ENCODE data around the gene RIT1.

Gene RIT1

DNA sequence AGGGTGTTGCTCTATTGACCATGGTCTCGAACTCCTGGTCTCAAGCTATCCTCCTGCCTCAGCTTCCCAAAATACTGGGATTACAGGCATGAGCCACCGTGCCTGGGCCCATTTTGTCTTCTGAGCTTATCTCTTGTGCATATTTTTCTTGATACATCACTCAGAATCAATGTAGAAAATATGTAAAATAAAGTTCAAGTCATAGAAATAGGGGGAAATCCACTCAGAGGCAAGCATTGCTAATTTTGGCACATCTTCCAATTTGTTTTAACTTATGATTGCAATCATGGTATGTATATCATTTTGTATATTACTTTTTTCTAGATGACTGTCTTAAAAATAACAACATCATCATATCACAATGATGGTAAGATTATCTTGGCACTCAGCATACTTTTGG is 21.6 kb downstream of the RIT1 start:
- DNase-seq, result no peak

DNA sequence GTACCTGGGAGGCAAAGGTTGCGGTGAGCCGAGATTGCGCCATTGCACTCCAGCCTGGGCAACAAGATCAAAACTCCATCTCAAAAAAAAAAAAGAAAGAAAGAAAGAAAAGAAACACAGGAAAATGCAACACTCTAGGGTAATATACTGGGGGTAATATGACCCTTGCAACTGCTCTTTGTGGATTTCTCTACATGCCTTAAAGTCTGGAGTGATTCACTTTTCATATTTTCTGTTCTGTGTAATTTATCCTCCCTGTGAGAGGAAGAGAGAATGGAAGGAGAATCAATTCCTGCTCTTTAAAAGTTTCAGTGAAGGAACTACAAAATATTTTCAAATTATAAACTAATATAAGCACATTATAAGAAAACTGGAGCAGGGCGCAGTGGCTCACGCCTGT is 22.7 kb downstream of the RIT1 start:
- DNase-seq, result no peak

DNA sequence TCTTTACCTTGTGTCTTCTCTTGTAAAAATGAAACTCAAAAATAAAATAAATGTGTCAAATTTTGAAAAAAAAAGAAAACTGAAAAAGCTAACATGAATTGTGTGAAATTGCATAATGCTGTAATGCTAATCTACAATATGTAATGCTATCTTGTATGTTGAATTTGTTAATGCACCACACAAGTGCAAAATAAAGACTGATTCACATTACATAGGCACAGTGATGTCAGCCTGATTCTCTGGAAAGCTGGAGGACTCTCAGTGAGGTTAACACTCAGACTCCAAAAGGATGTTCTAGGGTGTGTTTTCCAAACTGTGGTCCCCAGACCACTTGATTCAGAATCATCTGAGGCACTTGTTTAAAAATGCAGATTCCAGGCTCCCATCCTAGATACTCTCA is 26.2 kb downstream of the RIT1 start:
- no peak for DNase-seq

DNA sequence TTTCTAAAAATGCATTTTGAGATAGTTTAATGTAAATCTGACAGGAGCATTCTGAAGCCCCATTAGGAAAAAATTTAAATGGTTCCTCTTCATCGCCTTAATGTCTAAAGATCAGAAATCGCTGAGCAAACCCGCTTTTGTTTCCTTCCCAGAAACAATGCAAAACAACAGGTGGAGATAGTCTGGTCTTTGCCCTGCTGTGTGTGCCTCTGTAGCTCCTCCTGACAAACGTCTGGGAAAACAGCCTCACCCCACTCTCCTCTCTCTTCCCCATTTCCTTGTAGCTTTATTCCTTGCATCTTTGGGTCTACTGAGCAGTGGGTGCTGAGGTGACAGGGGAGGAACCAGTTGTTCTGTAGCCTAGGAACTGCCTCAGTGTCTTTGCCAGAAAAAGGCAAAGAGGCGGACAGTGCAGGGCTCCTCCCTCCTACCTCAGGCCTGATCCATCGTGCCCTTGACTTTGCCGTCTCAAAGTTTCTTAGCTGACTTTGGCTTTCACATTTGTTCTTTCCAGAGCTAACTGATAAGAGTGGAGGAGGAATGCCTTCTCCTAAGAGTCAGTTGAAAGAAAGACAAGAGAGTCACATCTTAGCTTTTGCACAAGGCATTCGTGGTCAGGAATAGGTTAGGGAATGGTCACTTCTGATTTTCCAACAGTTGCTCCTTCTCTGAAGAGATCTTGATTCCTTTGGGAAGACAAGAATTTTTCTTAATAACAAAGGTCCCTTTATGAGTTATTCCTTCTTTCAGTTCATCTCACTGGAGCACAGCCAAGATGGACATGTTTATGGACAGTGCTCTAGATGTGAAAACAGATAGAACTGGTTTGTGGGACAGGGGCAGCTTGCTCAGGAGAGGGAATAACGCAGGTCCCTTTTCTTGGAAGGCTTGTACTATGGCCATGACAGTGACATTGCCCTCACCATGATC is 26.9 kb downstream of the RIT1 start:
- no peak for DNase-seq

DNA sequence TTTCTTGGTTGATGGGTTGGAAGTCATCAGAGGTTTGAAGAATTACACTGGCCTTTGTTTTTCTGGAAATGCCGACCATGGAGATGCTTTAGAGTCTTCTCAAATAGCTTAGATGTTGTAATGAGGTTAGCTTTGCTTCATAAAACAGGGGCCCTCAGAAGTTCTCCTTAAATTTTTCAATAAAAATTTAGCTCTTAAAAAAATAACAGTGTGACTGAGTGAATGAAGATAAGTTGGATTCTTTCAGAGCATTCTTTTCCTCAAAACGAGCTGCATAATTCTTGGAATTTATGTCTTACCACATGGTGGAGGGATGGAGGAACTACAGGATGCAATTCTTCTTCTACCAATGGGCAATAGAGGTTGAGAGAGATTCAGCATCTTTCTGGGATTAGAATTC is 28.4 kb downstream of the RIT1 start:
- no peak for DNase-seq

DNA sequence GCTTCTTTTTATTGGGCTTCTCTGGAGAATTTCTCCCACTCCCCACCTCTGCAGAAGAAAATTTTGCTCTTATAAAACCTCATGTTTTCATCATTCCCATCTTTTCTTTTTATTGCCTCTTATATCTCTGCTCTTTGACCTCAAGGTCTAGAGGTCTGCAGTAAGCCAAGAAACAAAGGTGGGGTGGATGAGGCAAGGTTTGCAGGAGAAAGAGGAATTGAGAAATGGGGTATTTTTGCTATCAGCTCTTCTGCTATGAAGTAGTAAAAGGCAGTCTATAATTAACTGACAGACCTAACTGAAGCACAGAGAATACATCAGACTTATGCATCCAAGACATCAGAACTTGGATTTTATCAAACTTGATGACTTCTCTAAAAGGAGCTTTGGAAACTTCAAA is 28.9 kb downstream of the RIT1 start:
- peak; percentile 35 for DNase-seq

DNA sequence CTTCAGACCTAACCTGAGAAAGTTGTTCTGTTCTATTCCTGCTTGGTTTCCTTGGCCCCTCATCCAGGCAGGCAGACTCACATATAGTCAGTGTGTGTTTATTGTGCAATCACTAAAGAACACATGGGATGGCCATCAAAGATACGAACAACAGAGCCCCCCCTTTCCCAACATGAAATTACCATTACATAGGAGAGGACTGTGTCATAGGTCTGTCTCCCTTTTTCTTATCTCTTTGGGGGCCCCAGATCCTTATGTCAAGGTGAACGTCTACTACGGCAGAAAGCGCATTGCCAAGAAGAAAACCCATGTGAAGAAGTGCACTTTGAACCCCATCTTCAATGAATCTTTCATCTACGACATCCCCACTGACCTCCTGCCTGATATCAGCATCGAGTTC is 30.2 kb downstream of the RIT1 start:
- no peak for DNase-seq

DNA sequence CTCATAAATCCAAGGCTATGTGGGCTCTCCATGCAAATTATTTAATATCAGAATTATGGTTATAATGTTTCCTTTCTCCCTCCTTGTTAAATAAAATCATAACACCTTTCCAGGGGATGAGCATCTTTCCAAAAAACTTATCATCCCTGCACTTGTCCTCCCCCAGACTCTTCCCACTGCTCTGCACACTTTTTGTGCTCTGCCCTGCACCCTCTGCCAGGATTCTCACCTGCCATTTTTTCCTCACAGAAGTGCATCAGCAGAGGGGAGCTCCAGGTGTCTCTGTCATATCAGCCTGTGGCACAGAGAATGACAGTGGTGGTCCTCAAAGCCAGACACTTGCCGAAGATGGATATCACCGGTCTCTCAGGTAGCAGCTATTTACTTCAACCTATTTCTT is 30.9 kb downstream of the RIT1 start:
- DNase-seq, result no peak

DNA sequence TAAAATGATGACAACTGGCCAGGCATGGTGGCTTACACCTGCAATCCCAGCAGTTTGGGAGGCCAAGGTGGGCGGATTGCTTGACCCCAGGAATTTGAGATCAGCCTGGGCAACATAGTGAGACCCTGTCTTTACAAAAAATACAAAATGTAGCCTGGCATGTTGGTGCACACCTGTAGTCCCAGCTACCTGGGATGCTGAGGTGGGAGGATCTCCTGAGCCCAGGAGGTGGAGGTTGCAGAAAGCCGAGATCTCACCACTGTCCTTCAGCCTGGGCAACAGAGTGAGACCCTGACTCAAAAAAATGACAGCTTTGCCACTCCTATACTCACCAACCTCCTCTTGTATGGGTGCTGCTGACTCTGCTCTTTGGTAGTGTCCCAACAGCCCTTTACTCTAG is 33.2 kb downstream of the RIT1 start:
- DNase-seq, result no peak

DNA sequence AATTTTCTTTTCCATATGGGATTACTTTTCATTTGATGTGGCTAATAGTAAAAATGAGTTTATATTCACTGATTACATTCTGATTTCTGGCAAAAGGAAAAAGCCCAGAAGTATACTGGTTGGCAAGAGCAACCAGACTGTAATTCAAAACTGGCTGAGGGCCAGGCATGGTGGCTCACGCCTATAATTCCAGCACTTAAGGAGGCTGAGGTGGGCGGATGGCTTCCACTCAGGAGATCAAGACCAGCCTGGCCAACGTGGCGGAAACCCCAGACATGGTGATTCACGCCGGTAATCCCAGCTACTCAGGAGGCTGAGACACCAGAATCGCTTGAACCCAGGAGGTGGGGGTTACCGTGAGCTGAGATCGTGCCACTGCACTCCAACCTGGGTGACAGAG is 37.3 kb downstream of the RIT1 start:
- no peak for DNase-seq

DNA sequence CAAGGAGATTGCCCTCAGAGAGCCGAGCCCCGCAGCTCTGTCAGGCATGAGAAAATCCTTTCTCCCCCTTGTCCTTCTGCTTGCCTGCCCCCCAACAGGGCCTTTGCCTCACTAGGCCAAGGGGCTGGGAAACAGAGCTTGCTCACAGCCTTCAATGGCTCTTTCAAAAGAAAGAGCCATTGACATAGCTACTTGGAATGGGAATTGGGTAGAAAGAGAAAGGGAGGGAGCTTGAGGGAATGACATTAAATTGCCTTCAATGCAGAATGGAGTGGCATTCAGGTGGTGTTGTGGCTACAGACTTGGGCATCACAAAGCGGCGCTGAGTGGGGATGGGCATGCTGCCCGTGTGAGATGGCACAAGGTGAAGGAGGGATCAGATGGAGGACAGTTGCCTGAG is 38.6 kb downstream of the RIT1 start:
- no peak for DNase-seq

DNA sequence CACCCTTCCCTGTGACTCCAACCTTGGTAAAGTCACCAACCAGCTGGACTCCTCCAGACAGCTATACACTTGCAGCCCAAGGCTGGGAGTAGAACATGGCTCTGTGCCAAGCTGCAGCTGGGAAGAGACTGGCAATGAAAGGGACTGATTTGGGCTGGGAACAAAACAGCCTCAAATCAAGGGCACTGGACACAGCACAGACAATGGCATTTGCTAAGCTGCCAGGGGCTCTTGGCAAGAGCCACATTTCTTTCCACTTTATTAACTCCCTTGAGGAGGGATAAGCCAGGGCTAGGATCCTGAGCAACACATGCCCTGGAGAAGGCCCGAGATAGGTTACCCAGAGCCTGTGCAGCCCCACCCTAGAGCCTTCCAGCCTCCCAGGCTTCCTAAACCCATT is 39.8 kb downstream of the RIT1 start:
- DNase-seq, result no peak

DNA sequence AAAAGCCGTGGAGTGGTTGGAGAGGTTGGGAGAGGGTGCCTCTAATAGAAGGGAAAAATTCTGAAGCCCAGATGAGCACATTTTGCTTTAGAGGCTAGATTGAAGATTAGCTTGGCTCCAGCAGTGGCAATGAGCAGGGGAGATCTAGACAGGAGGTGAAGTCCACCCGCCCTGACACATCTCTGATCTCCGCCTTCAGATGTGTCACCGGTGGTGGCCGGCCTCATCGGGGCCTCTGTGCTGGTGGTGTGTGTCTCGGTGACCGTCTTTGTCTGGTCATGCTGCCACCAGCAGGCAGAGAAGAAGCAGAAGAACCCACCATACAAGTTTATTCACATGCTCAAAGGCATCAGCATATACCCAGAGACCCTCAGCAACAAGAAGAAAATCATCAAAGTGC is 43.4 kb downstream of the RIT1 start:
- DNase-seq, result no peak

DNA sequence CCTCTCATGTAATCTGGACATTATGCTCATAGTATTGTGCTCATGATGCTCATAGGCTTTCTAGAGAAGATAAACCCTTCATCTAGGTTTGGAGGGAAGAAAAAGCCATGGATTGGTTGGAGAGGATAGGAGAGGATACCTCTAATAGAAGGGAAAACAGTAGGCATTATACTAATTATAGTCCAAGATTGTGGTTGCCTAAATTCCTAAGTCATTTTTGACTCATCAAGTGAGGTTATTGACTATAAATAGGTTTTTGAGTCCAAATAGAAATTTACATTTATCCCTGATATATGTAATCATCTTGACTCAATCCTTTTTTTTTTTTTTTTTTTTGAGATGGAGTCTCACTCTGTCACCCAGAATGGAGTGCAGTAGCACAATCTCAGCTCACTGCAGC is 46.8 kb downstream of the RIT1 start:
- DNase-seq, result no peak

DNA sequence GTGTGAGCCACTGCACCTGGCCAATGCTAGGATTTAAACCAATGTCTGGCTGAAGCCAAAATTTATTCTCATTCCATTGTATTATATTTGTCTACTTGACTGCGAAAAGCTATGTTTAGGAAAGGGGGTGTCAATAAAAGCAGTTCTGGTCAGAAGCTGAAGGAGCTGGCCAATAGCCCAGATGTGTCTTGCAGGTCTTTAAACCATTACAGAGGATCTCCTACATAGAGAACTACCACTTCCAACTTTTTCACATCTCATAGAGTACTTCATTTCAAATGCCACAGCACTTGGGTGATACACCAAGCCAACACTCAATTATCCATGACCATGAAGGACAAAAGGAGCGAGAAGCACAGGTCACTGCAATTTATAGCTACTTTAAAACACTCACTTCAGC is 49.3 kb downstream of the RIT1 start:
- DNase-seq, result no peak

DNA sequence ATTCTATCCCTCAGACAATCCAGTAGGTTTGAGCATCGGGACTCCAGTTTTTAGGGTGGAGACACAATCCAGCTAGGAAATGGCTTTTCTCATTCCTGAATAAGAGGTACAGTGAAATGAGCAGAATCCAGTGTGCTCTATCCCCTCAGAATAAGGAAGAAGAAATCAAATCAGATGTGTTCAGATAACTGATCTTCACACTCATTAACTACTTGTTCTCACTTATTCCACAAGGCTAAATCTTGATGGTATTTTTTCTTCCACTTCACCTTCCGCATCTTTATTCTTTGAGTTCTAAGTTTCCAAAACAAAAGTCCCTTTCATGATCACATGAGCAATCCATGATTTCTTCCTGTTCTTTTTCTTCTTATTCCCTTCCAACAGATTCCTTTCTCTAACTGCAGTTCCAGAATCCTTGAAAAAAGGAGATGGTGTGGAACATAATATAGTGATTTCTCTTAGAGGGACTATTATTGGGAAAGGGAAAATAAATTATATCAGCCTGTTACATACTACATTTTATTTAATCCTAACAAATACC is 50.1 kb downstream of the RIT1 start:
- DNase-seq, result no peak

DNA sequence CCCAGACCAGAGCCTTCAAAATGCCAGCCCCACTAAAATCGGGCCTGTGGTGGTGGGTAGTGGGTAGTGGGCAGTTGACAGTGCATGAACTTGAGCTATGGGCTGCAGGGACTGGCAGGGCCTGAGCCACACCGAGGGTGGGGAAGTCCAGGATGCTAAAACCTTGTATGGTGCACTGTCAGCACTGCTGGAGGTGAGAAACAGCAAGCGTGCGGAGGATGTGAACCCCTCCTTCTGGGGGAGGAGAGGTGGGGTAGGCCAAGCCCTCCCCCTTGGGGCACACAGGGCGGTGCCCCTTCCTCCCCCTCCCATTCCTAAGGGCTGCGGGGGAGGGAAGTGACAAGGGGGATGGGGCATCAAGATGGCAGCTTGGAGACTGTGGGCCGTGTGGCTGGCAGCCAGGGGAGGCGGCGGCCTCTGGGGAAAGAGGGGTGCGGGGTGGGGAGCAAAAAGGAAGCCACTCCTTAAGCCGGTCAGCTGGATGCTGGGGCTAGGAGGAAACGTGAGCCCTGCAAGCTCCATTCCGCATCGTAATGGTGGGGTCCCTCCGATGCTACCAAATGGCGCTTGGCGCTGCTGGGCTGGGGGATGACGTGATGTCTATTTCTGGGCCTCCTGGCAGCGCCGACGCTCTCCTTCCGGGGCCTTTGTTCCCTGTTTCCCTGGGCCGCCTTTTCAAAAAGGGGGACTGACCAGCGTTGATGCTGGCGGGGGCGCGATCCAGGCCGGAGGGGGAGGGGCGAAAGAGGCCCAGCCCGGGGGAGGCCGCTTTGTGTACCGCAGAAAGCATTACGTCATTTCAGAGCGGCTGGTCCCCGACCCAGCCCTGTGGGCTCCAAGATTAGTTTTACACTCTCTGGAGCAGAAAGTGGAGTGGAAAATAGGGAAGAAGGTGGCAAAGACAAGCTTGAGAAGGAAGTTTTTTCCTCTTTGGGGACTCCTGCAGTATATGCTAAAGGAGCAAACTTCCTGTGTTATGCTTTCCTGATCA is 51.0 kb downstream of the RIT1 start:
- peak; percentile 60 for DNase-seq

DNA sequence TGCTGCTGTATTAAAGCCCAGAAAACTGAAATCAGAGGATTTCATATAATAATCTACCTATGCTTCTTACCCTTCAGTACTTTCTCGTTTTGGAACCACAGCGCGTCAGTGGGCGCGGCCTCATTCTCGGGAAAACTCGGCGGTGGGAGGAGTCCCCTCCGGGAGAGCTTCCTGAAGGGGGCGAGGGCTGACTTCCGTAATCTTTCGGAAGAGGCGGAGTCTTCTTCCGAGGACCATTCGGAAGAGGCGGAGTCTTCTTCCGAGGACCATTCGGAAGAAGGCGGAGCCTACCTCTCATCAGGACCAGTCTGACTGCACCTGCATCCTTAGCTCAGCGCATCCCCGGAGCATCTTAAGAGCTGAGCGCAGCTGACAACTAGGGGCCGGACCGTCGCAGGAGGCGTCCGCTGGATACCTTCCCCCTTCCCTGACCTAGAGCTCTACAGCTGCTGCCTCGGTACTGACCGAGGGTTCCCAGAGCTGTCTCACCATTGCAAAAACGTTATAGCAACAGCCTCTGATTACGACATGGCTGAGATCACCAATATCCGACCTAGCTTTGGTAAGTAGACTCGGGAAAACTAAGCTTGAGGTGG is 51.8 kb downstream of the RIT1 start, which contains the start of gene SYT11:
SYT11 (plus strand) TSS at position 334 of the 596 bp plus-strand sequence; CDS start at position 529, 195 bp downstream.
- peak; percentile 97 for DNase-seq

DNA sequence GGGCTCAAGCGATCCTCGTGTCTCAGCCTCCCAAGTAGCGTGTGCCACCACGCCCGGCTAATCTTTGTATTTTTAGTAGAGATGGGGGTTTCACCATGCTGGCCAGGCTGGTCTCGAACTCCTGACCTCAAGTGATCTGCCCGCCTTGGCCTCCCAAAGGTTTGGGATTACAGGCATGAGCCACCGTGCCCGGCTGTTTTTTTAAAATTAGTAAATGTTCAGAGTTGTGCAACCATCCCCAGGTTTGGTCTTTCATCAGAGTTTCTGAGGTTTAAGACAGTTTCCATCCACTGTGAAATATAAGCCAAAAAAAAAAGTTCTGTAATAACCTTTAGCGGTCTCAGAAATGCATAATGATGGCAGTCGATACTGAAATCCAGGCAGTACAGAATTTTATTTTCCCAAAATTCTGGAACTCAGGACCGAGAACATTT is 52.3 kb downstream of the RIT1 start:
- DNase-seq, result peak; percentile 94

DNA sequence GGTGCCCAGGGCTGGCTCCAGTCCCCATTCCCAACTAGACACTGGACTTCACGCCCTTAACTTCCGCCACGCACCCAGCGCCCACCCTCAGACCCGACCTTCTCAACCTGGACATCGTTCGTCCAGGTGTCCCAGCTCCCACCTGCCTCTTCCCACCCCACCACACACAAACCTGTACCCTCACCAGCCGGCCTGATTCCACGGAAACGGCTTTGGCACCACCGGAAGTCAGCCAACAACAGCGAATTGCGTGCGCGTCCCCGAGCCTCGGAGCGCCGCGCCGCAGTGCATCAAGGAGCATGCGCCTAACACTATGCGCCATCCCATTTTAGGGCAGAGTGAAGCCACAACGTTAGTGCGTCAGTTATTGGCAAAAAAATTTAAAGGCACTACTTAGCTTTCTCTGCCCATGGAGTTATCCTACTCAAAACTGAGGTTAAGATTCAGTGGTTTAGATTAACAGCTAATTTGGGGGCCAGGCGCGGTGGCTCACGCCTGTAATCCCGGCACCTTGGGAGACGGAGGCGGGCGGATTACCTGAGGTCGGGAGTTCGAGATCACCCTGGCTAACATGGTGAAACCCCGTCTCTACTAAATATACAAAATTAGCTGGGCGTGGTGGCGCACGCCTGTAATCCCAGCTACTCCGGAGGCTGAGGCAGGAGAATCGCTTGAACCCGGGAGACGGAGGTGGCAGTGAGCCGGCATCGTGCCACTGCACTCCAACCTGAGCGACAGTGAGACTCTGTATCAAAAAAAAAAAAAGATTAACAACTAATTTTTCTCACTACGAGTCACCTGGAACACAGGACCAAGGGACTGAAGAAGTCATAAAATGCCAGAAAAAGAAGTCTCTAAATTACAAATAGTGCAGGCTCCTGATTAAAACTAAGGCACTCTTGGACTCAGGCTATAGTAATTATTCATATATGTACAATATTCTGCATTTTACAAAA is 53.9 kb downstream of the RIT1 start, which contains the start of gene GON4L:
GON4L (minus strand) TSS at position 240 of the 956 bp plus-strand sequence. CDS start 3,434 bp downstream, outside the sequence.
- peak; percentile 94 for DNase-seq

DNA sequence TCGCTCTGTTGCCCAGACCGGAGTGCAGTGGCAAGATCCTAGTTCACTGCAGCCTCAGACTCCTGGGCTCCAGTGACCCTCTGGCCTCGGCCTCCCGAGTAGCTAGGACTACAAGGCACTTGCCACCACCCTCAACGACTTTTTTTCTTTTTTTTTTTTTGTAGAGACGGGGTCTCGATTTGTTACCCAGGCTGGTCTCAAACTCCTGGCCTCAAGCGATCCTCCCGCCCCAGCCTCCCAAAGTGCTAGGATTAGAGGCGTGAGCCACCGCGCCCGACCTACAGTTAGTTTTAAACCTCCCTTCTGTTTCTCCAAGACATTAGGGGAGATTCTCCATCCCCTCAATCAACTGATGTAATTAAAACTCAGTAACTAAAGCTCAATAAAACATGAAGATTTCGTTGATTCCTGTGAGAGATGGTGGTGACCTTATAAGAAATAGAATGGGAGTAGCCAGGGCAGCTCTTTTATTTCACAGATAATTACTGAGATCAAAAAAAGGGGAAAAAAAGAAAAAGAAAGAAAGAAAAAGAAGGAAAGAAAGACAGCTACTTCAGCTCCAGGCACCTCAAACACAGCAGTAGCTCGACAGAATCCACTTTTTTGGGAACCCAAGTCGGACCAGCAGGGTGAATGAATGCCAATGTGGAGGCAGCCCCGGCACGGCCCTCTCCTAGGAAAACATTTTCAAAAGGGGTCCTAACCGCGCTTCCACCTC is 54.7 kb downstream of the RIT1 start:
- DNase-seq, result no peak

Measured in MV-4-11 (cell line).